DMS79 (cell line): ENCODE results near the gene ROBO1.

Experiments used
- DNase-seq: peaks from one replicate; lab custom pipeline; 2025; lab: John Stamatoyannopoulos, UW

Gene ROBO1

GRCh38 chr3:78875436-78875835 is 892.4 kb downstream of the ROBO1 start:
- DNase-seq, result no peak

DNA sequence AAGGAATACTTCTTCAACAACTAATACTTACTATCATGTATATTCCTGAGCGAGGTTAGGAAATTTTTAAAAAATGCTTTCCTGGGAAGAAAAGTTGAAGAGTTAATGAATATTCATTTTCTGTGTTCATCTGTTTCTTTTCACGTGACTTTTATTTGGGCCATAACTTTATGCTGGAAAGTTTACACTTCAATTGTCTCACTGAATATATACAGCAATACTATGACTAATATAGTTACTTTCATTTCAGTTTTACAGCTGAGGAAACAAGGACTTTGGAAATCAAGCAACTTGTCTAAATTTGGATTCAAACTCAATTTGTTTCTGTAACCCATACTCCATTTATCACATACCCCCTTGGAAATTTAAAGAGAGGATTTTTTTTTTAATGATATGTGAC is 894.2 kb downstream of the ROBO1 start:
- DNase-seq, result no peak

- DNase-seq, result no peak
These were observed 895.6 kb downstream of the ROBO1 start for GRCh38 chr3:78872195-78872594.

DNA sequence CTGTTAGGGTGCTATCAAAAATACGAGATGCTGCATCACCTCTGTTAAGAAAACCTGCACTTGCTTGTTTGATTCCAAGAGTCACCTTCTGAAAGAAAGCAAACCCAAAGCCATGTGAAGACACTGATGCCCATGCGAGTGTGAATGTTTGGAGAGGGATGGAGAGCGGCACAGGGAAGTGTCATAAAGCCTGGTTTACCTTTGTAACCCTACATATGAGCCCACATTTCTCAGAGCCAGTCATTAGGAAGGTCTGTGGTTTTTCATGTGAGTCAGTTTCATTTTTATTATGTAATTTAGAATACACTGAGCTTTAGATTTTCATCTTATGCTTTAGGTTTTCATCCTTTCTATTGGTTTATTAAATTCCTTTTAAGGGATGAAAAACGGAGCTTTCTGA is 896.8 kb downstream of the ROBO1 start:
- DNase-seq, result no peak

DNA sequence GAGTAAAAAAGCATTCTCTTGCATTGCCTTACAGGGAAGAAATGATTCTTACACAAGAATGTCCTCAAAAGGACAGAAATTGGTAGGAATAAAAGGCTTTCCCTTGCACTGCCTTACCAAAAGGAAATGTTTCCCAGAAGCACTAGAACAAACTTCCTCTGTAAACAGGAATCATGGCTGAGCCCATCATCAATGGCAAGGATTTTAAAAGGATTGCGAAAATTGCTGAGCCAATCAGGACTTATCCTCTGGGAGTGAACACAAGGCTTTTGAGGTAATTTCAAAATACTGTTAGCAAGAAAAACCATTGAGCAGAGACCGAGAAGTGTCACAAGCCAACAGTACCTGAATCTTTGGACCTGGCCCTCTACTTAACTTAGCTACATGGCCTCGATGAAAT is 897.3 kb downstream of the ROBO1 start:
- no peak for DNase-seq

DNA sequence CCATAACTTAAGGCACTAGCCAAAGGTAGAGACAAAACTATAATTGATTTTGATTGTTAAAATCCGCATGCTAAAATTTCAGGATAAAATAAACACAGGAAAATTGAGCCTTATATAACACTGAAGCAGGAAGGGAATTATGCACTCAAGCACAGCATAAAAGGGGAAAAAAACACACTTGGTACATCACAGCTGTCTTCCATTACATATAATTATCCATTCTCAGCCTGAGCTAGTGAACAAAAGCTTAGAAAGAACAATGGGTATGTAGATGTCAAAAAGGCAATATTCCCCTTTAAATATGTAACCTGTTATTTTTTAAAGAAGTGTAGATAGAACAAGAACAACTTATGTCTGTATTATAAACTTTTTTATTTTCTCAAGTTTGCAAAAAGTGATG is 899.2 kb downstream of the ROBO1 start:
- DNase-seq, result no peak

DNA sequence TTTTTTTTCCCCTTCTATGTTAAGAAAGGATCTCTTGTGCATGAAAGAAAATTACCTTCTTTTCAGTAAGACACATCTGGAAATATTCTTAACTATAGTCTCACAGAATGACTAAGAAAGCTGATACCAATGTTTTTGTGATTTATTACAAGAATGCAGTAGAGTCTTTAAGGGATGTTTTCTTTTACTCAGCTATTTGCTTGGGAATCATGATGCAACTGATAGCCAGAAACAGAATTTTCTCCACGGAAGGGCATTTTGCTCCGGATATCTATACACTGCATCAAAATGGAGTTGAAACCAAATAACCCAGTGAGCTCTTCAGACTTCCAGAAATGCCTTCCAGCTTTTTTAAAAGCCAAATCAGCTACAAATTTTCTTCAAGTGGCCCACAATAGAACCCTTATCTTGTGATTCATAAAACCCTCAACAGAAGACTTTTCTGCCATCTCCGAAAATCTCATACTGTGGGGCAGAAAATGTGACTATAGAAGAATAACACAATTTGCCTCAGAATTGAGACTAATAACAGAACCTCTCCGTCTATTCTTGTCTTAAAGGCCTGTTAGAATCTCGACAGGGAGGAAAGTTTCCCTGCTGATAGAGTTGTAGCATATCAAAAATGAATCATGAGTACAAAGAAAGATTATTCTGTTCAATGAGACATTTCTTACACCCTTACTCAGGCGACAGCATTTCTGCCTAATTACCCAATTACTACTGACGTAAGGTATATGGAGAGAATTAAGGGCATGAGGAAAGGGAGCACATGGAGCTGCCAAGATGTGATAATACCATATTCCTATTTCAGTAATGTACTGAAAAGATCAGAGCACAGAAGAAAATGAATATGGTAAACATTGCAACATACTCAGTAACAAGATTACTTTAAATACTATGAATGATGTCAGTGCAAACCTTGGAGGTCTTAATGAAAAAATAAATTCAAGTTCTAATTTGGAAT is 900.1 kb downstream of the ROBO1 start:
- no peak for DNase-seq

DNA sequence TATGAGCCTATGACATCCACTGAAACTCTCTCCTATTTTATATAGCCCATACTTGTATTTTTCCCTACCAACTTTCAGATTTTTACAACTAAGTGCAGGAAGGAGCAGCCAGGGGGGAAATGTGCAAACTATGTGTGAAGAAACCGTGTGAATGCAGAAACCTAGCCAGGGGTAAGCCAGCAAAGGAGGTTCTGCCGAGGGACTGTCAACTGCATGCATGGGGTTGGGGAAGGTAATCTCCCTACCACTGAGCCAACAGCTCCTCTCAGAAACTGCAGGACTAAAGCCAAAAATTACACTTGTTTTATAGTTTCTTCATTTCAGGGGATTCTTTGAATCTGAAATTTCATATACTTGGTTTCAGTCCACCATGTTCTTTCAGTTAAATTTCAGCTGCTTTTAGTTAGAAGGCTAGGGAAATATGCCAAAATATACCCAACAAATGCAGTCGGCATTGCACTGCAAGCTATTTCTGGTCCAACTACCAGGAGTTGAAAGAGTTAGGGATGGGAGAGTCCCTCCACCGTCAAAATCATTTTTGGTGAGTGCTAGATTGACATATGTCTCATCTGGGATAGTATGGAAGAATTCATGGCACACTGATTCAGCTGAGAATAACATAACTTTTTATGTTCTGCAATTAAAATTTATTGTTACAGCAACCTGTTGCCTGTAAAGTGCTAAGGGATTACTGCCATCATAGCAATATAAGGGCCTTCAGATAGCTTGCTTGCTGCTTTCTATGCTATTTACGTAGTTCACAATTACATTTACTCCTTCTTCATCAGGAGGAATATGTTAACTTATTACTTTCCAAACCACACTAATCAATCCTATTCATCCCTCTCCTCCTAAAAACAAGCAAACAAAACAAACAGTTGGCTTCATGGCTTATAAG is 904.2 kb downstream of the ROBO1 start:
- no peak for DNase-seq

DNA sequence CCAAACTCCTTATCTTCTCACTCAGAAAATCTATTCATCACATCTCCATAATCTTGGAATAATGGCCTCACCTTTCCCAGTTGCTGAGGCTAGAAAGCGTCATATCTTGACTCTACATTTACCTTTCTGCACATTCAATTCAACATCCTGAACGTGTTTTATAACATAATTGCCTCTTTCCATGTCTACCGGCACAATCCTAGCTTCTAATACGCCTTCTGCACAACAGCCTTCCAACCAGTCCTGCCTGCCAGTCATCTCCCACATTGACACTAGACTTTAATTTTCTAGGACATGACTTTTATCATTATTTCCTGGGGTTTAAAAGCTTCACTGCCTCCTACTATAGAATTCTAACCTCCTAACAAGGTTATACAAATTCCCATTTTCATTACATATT is 906.6 kb downstream of the ROBO1 start:
- no peak for DNase-seq

DNA sequence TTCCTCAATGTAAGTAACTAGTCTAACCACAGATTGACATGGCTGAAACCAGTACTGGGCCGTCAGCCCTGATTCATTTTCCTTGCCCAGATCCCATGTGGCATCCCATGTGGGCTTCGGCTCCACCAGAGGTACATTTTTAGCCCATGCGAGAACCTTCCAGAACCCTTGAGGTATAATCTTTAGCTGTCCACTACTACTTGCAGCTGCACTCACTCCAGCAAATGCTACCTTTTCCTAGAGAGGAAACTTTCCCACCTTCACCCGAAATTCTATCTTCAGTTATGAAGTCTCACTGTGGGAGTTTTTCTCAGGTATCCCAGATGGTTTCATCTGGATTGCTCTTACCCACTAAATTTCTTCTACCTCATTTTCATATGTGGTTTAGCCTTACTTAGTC is 907.2 kb downstream of the ROBO1 start:
- DNase-seq, result no peak

- no peak for DNase-seq
These were observed 908.9 kb downstream of the ROBO1 start for GRCh38 chr3:78858910-78859309.

- DNase-seq, result no peak
These were observed 909.6 kb downstream of the ROBO1 start for GRCh38 chr3:78858174-78858573.

GRCh38 chr3:78857494-78858111 is 910.2 kb downstream of the ROBO1 start:
- DNase-seq, result no peak

- no peak for DNase-seq
These were observed 911.6 kb downstream of the ROBO1 start for GRCh38 chr3:78856164-78856563.

DNA sequence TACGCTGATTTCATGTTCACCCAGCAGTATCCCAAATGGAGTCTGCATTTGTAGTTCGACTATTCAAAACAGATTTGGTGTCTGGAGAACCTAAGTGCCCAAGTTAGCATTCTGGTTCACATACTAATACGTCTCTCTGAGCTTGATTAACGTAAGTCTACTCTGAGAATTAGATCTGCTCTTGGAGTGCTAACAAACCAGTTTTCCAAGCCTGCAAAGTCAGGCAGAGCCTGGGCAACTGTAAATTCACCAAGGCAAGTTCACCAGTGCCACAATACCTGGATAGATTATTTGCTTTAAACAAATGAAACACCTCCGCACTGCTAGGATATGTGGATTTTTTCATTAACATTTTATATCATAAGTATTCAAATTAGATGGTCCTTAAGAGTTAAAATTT is 912.6 kb downstream of the ROBO1 start:
- DNase-seq, result no peak

GRCh38 chr3:78848392-78849288 is 919.2 kb downstream of the ROBO1 start:
- DNase-seq, result no peak

- DNase-seq, result no peak
These were observed 920.2 kb downstream of the ROBO1 start for GRCh38 chr3:78847603-78848002.

DNA sequence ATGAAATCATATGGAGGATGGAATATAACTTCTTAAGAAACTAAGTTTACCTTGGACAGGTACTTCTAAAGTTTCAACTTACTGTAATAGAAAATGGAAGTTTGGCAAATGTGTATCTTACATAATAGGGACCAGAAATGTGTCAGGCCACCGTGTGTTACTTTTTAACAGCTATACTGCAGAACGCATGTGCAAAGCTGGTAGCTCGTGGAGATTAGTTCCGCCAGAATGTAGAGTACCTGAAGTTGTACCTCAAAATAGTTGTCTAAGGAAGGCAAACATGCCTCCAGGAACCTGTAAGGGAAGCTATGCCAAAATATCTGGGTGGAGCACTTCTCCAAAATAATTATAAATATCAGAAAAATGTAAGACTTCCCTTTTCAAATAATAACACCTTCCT is 920.6 kb downstream of the ROBO1 start:
- no peak for DNase-seq

- no peak for DNase-seq
These were observed 921.1 kb downstream of the ROBO1 start for GRCh38 chr3:78846718-78847117.

DNA sequence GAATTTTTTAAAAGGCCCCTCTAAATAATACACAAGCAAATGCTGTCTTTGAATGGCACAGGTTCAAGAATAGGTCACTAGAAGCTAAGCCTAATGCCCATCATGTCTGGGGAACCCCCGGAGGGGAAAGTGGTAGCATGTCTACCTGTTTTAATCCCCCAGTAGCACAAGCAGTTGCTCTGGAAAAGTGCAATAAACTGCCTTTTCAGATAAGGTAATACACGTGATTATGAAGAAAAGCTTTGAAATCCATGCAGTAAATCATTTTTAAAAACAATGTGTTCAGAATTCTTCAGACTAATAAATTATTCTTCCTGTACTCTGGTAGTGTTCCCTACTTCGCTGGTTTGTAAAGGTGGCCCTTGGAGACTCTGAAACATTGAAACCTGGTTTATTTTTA is 922.2 kb downstream of the ROBO1 start:
- DNase-seq, result no peak

DNA sequence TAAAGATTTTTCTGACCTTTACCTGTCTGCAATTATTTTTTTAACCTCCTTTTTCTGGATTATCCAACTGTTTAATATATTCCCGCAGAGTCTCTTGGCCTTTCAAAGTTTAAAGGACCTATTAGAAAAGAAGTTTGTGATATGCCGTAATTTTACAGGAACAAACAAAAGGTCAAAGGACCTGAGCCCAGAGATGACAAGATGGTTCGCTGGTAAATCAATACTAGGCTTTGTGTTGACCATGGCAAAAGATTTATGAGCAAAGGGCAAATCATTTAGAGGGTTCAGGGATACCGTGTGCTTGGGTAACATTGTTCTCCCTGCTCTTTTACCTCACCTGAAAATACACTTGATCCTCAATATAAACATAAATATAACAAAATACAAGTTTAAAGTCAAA is 923.5 kb downstream of the ROBO1 start:
- DNase-seq, result no peak
